Endothelial cell of umbilical vein (primary cell): ENCODE measurements around the gene RGS4.

Experiments used
- EZH2 ChIP-seq: IDR thresholded peaks from 2 replicates; pipeline ENCODE4 v1.6.1; 2012; ENCODE audit warnings: borderline replicate concordance, low read depth, mild to moderate bottlenecking, moderate library complexity, low read length, inconsistent platforms; ENCODE audit not compliant: severe bottlenecking
- FOS ChIP-seq: IDR thresholded peaks from 2 replicates; pipeline ENCODE4 v1.6.1; 2011; ENCODE audit warnings: mild to moderate bottlenecking, low read length, moderate library complexity, borderline replicate concordance; ENCODE audit not compliant: insufficient read depth
- GATA2 ChIP-seq: IDR thresholded peaks from 2 replicates; pipeline ENCODE4 v1.7.0; 2011; ENCODE audit warnings: low read depth, mild to moderate bottlenecking, moderate library complexity, mixed read lengths, low read length; ENCODE audit not compliant: insufficient read length, insufficient read depth
- JUN ChIP-seq: IDR thresholded peaks from 2 replicates; pipeline ENCODE4 v1.6.1; 2011; ENCODE audit warnings: borderline replicate concordance, low read depth; ENCODE audit not compliant: insufficient read length, insufficient read depth
- MAX ChIP-seq: IDR thresholded peaks from 2 replicates; pipeline ENCODE4 v1.6.1; 2011; ENCODE audit not compliant: insufficient read depth, insufficient read length
- MYC ChIP-seq: IDR thresholded peaks from one replicate; pipeline ENCODE4 v1.6.1; 2011; ENCODE audit warnings: mild to moderate bottlenecking, low read depth, low read length
- POLR2A ChIP-seq: IDR thresholded peaks from 2 replicates; pipeline ENCODE4 v1.6.1; 2012; ENCODE audit warnings: low read depth, mild to moderate bottlenecking, control low read depth, low read length
- POLR2AphosphoS5 ChIP-seq: IDR thresholded peaks from 2 replicates; pipeline ENCODE4 v1.6.1; 2012; ENCODE audit warnings: low read depth, mild to moderate bottlenecking, control low read depth, low read length, moderate library complexity; ENCODE audit not compliant: insufficient read depth
- TF ChIP-seq, protein P1 (sequence below), 2 donors: IDR thresholded peaks; 1 replicate in 1 of 2; 2 replicates in 1 of 2; pipeline ENCODE4 v1.5.1; 2011; ENCODE audit warnings: low read length in 2 of 2, mild to moderate bottlenecking in 2 of 2, moderate library complexity in 2 of 2, control low read depth in 1 of 2, inconsistent platforms in 1 of 2, low read depth in 1 of 2; ENCODE audit not compliant: insufficient read depth in 1 of 2; ENCODE audit errors: extremely low read depth in 1 of 2

- TF ChIP-seq, protein P1, sequence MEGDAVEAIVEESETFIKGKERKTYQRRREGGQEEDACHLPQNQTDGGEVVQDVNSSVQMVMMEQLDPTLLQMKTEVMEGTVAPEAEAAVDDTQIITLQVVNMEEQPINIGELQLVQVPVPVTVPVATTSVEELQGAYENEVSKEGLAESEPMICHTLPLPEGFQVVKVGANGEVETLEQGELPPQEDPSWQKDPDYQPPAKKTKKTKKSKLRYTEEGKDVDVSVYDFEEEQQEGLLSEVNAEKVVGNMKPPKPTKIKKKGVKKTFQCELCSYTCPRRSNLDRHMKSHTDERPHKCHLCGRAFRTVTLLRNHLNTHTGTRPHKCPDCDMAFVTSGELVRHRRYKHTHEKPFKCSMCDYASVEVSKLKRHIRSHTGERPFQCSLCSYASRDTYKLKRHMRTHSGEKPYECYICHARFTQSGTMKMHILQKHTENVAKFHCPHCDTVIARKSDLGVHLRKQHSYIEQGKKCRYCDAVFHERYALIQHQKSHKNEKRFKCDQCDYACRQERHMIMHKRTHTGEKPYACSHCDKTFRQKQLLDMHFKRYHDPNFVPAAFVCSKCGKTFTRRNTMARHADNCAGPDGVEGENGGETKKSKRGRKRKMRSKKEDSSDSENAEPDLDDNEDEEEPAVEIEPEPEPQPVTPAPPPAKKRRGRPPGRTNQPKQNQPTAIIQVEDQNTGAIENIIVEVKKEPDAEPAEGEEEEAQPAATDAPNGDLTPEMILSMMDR (IDR thresholded peaks at IDR 0.05; ENCODE audit: extremely low read depth in 1 of 2, insufficient read depth in 1 of 2, low read depth in 1 of 2, low read length in 2 of 2), result no peak
- TF ChIP-seq MAX (no peak), MYC (no peak), POLR2A (no peak), EZH2 (no peak), POLR2AphosphoS5 (no peak), FOS (no peak), JUN (no peak), GATA2 (no peak)
These were observed 25.0 kb downstream of the RGS4 start for GRCh38 chr1:163094182-163094581.
